GM18870 (cell line): Measurements from ENCODE around the gene BYSL.

ENCODE experiments used
- ATAC-seq: cut with Tn5 transposase; IDR thresholded peaks from one replicate; pipeline ENCODE4 v1.9.1; 2021; ENCODE audit warnings: moderate library complexity; ENCODE audit not compliant: unreplicated experiment

BYSL gene, protein sequence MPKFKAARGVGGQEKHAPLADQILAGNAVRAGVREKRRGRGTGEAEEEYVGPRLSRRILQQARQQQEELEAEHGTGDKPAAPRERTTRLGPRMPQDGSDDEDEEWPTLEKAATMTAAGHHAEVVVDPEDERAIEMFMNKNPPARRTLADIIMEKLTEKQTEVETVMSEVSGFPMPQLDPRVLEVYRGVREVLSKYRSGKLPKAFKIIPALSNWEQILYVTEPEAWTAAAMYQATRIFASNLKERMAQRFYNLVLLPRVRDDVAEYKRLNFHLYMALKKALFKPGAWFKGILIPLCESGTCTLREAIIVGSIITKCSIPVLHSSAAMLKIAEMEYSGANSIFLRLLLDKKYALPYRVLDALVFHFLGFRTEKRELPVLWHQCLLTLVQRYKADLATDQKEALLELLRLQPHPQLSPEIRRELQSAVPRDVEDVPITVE

DNA sequence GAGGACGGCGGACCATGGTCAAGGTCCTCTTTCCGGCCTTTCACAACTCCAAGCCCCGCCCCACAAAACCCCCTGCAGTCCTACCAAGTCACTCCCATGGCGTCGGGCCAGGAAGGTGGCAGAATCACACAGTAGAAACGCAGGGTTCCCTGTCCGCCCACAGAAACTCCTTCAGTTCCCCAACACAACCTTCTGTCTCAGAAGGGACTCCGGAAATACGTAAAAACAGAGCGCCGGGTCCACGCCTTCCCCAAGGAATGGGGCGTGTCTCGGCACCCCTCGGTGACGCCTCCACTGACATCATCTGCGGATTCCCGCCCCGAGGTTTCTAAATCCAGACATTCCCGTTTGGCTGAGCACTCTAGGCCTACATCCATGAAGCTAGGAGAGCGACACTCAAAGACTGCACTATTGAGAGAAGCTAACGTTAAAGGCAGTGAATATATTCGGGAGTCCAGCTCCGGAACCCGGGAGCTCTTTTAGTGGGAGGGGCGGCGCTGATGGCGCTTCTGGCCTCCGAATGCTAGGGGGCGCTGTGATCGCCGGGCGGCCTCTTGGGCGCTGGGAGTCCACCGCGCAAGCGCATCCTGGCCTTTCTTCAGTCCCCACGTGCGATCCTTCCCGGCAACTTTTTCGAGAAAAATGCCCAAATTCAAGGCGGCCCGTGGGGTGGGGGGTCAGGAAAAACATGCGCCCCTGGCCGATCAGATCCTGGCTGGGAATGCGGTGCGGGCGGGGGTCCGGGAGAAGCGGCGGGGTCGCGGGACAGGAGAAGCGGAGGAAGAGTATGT is at the start of gene BYSL, which contains the start of gene MED20:
Gene BYSL (plus strand): TSS at position 579 of the 791 bp plus-strand sequence. CDS start 64 bp downstream, at position 643.
Gene MED20 (minus strand): TSS at position 219 of the 791 bp plus-strand sequence. CDS start 121 bp downstream, at position 98.
- peak; percentile 81 for ATAC-seq

DNA sequence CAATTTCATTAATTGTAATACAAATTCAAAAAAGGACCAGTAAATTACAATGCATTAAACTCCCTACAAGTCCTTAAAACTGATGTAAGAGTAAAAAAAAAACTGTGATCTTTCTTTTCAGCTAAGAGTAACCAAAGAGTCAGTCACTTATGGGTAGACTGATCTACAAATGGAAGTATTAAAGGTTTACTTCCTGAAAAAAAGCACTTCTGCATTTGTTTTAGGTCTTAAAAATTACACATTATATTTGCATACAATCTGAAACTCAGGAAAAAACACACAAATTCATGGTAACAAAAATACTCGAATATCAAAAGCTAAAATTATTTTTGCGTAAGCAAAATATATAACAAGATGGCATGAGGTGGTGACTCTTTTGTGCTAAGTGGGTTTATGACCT is 49.6 kb upstream of the BYSL start:
- no peak for ATAC-seq

DNA sequence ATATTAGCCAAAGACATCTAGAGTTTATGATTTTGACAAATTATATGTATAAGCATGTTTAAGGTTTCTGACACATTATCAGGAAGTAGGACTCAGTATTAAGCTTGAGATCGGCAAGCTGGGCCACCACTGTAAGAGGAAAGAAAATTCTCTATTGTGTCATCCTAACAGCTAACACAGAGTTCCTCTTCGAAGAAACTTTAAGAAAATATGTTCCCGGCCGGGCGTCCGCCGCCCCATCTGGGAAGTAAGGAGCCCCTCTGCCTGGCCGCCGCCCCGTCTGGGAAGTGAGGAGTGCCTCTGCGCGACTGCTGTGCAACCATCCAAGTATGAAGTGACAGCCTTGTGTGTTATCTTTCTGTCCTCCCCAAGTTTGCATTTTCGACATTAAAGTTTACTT is 49.2 kb upstream of the BYSL start:
- no peak for ATAC-seq

DNA sequence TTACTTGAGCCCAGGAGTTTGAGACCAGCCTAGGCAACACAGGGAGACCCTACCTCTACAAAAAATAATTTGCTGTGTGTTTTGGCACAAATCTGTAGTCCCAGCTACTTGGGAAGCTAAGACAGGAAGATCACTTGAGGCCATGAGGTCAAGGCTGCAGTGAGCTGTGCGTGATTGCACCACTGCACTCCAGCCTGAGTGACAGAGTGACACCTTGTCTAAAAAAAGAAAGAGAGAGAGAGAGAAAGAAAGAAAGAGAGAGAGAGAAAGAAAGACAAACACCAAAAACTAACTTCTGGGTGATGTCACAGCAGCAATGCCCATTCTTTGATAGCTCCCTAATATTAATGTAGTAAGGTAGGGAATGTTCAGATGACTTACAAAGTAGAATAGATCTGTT is 46.6 kb upstream of the BYSL start:
- ATAC-seq = no peak

DNA sequence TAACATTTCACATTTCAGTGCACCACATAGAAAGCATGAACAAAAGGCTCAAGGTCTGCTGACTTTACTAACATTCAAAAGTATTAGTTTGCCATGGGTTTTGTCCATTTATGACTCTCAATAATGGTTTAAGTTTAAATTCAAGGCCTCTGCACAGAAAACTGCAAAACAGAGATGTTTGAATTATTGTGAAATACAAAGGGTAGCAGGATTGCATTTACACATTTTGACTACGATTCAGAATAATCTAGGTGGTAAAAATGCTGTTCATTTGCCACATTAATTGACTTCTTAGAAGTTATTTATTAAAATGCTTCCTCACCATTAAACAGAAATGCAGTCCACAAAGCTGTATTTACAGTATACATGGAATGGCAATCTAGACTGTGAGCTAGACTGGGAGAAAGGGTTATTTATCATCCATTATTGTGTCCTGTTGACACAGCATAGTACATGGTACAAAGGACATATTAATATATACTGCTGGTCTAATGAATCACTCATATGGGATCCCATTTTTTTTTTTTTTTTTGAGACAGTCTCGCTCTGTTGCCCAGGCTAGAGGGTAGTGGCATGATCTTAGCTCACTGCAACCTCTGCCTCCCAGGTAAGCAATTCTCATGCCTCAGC is 44.1 kb upstream of the BYSL start:
- ATAC-seq = no peak

DNA sequence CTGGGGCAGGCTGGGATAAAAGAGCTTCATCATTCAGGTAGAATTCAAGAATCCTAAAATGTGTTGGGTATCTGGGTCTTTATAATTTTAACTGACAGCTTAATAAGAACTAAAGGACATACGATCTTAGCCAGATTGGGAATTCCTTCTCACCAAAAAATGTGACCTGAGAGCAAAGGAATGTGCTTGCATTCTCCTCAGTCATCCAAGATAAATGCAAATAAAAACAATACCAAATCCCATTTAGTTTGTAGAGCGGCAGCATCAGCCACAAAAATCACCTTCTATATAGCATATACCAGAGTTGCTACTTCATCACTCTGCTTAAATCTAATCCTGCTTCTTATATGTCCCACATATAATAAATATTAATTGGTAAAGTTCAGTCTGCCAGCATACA is 43.1 kb upstream of the BYSL start:
- no peak for ATAC-seq

DNA sequence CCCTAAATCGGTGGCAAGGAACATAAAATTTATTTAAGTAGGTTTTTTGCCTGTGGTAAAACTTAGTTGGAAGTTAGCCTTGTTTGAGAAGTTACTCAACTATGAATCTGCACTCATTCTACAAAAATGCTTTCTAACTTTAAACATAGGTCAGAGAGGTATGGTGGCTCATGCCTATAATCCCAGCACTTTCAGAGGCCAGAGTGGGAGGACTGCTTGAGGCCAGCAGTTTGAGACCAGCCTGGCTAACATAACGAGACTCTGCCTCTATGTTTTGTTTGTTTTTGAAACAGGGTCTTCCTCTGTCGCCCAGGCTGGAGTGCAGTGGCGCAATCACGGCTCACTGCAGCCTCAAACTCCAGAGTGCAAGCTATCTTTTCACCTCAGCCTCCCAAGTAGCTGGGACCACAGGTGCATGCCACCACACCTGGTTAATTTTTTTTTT is 42.3 kb upstream of the BYSL start:
- no peak for ATAC-seq

DNA sequence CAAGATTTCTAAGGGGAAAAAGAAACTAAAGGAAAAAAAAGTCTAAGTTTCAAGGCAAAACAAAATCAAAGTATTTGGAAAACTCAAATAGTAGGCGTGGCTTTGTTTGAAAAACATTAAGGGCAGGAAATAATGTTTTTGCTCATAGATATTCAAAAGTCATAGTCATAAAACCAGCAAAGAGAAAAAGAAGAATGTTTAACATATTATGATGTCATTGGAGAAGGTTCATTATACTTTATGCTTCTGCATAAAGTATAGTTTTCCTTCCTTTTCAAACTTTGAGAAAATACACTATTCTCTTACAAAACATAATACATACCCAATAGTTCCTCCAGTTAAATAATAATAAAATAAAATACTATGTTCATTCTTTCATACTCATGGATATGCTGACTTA is 39.8 kb upstream of the BYSL start:
- ATAC-seq = no peak

DNA sequence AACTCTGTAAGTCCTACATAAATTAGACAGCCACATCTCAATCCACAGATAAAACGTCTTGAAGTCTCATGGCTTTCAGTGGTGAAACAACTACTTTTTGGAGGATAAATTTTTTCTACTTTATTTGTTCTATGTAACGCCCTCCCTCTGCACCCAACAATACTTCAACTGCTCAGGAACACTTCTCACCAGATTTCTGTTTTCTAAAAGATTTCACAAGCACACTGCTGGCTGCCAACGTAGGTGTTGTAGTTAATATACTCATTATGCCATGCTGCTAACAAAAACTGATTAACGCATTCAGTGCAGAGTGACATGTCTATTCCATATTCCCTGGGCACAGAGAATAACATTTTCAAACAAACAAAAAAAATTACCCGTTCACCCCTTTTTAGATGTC is 36.3 kb upstream of the BYSL start:
- no peak for ATAC-seq

DNA sequence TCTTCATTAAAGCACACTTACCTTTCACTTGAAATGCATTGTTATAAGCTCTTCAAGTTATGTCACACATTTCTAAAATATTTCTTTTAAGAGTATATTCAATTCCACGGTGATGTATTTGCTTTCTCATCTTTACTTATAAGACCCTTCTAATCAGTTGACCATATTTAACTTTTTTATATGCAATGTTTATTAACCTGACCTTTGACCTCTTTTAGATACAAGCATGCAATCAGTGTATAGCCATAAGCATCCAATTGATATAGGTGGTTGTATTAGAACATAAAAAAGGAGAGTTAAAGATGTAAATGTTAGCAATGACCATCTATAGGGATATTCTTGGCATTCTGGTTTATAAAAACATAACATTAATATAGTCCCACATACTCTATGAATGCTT is 35.4 kb upstream of the BYSL start:
- ATAC-seq = no peak

DNA sequence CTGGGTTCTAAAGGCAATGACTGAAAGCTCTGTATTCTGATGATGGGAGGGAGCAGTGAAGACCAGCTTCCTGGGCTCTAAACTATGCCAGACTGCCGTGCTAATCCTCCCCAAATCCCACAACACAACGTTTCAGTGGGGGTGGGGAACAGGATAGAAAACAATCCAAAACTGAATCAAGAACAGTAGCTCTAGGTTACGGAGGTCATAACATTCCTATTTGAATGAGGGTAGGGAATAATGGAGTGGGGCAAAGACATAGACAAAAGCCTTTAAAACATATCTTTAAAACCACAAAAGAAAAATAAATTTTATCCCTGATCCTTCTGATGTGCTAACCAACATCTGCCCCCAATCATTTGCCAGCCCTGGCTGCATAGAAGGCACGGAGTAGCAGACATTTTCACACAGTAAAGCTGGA is 34.0 kb upstream of the BYSL start:
- ATAC-seq = no peak

DNA sequence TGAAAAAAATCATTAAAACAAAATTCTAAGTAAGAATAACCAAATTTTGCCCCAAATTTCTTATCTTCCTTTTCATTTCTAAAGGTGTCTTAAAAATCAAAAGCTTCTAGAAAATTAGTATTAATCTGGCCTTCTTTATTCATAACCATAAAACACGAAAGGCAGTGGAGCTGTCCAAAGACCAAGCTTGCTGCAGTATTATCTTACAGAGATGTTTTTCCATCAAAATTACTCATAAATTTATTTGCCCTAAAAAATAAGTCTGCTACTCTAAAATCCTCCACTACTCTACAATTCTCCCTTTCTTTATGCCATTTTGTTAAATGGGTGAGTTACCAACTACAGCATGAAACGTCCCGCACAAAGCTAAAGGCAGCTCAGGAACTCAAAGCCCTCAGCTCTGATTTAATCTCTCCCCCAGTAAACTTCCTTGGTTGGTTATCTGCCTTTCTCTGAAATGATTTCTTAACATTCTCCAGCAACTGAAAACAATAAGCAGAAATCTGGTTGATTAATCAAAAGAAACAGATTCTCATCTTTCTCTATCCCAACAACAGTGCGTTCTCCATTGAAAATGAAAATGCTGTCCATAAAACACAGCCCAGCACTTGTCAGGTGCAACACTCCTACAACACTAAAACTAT is 28.3 kb upstream of the BYSL start:
- no peak for ATAC-seq

DNA sequence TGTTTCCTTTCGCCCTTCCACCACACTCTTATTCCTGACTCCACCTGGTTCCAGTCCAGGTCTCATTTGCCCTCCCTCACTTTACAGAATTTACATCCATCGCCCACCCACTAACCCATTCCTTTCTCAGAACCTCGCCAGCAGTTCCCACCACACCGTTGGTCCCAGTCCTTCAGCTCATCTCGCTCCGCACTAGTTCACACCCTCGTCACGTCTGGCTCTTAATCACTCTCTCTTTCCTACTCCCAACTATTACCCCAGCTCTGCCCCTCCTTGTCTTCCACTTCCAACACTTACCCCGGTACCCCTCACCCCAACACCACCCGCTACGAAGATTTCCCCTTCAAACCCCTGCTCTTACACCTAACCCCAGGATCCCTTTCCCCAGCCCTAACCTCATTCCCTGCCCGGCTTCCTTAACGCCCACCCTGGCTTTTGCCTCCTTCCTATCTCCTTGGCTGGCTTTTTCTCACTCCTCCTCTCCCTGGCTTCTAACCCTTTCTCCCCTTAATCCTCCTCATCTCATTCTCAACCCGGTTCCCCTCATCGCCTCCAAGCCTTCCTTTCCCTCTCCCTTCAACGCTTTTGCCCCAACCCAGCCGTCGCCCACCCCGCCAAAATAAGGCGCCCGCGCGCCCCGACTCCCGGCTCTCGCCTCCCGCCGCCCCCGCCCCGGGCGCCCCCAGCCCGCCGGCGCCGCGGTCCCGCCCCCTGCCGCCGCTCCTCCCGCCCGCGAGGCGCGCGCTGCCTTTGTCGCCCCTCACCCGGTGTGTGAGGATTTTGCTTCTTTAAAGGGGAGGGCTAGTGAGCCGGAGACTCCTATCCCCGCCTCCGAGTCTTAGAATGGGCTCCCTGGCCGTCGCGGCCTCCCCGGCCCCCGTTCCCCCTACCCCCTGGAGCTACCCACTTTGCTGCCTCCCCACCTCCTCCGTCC is 26.7 kb upstream of the BYSL start:
- ATAC-seq = no peak

DNA sequence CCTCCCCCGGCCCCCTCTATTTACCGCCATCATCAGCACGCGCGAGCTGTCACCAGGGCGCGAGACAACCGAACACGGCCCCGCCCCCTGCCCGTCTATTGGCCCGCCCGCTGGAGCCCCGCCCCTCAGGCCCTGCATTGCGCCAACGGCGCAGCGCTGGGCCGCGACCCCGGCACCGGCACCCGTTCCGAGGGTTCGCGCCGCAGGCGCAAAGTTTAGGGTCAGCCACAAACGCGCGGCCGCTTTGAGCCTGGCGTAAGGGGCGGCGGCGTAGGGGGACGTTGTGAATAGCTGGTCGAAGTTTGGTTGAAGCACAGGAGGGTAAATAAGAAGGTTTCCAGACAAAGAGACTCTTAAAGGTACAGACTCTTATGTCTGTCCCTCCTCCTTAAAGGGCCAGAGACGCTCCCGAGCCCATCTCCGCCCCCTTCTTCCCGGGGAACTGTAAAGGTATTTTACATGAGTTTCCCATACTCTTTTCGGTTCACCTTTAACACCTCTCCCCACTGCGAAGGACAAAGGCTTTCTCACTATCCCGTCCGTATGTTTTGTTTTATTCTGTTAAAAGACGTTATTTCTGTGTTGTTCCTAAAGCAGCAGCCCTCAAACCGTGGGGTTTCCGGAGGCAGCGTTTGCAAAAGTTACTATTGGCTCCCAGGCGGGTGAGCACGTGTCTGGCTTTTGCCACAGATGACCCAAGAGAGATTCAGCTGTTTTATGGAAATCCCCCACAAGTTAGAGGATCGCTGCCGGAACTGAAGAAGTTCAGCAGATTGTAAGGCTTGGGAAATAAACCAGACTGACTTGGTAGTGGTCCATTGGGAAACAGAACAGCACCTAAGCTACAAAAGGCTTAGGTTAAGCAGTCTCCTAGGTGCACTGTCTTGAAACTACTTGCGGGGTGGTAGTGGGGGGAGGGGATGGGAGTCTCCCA is 25.7 kb upstream of the BYSL start, which contains the start of gene USP49:
Gene USP49 (minus strand): TSS at position 76 of the 934 bp plus-strand sequence. CDS start 88,392 bp downstream, outside the sequence.
- peak; percentile 74 for ATAC-seq

DNA sequence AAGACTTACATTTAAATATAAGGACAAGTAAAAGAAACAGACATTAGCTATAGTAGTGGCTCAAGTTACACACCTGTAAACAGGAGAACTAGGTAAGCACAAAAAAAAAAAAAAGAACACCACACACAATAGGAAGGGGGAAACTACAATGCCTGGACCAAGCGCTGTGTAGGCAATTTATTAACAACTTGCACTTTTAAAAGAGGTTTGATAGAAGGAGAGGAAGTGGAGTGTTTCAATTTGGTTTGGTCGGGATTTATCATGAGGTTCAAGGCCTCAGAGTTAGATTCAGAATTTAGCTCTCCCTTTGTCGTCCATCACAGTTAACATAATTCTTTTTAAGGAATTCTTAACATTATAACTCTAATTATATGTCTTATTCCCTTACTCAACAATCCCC is 25.0 kb upstream of the BYSL start:
- no peak for ATAC-seq

DNA sequence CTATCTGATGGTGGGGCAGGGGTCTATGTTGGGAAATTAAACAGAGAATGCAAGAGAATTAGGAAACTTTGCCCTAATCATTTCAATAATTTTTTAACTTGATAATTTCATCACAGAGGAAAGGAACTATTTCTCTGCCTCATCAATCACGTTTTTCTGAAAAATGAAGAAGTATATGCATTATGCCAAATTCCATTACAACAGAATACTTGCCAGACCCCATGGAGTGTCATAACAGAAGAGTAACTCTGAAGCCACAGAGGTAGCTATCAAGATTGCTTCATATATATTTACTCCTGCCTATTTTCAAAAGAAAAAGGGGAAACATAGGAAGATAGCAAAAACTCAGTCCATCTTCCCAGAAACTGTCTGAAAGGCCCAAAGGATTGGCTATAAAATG is 20.4 kb upstream of the BYSL start:
- ATAC-seq = no peak

DNA sequence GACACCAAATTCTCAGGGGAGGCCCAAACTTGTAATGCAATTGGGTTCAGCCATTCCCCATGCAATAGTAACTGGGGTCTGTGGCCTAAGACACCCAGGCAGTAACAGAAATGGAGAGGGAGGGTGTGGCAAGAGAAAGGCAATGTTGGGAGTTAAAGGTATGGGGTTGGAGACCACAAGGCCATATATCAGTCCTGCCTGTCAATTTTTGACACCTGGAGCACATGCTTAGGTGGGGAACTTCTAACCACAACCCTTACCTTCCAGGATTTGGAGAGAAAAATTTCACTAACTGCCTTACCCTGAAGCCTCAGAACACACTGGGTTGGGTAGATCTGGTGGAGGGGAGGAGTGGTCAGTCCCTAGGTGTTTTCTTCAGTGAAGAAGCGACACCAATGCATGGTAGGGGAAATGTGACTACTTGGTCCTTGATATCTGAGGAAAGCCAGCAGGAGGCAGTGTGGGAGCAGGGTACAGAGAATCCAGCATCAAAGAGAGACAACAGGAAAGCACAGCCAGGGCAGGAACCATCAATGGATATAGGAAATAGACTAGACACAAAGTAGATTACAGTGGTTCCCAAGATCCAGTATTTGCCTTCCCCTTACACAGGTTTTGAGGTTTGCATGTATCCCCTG is 19.3 kb upstream of the BYSL start:
- ATAC-seq = no peak

DNA sequence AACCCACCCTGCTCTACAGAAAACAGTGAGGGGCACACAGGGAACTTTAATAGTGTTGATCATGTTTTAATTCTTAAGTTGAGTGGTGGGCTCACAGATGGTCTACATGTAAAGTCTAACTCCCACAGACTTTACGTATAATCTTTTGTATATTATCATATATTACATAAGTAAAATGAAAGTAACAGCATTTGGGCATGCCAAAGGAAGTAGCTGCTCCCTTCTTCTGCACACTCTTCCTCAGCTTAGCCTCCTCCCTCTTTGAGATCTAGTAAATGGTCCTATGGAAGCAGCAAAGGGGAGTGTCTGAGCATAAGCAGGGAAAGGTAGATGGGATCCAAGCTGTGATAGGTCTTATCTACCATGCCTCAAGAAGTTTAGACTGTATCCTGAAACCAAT is 11.6 kb upstream of the BYSL start:
- no peak for ATAC-seq
